Endothelial cell of umbilical vein (primary cell): ENCODE measurements around the gene HERC6.
"Not testable (repeated sequence)": the region's sequence is repeated elsewhere in the genome, so short reads cannot be mapped to it uniquely, and the experiment has no call there.

Source experiments
- CTCF ChIP-seq, 2 donors: IDR thresholded peaks; 1 replicate in 1 of 2; 2 replicates in 1 of 2; pipeline ENCODE4 v1.5.1; 2011; ENCODE audit warnings: low read length in 2 of 2, mild to moderate bottlenecking in 2 of 2, moderate library complexity in 2 of 2, control low read depth in 1 of 2, inconsistent platforms in 1 of 2, low read depth in 1 of 2; ENCODE audit not compliant: insufficient read depth in 1 of 2; ENCODE audit errors: extremely low read depth in 1 of 2
- EZH2 ChIP-seq: IDR thresholded peaks from 2 replicates; pipeline ENCODE4 v1.6.1; 2012; ENCODE audit warnings: borderline replicate concordance, low read depth, mild to moderate bottlenecking, moderate library complexity, low read length, inconsistent platforms; ENCODE audit not compliant: severe bottlenecking
- MYC ChIP-seq: IDR thresholded peaks from one replicate; pipeline ENCODE4 v1.6.1; 2011; ENCODE audit warnings: mild to moderate bottlenecking, low read depth, low read length
- POLR2A ChIP-seq: IDR thresholded peaks from 2 replicates; pipeline ENCODE4 v1.6.1; 2012; ENCODE audit warnings: low read depth, mild to moderate bottlenecking, control low read depth, low read length
- POLR2AphosphoS5 ChIP-seq: IDR thresholded peaks from 2 replicates; pipeline ENCODE4 v1.6.1; 2012; ENCODE audit warnings: low read depth, mild to moderate bottlenecking, control low read depth, low read length, moderate library complexity; ENCODE audit not compliant: insufficient read depth

- TF ChIP-seq CTCF (IDR thresholded peaks at IDR 0.05; ENCODE audit: extremely low read depth in 1 of 2, insufficient read depth in 1 of 2, low read depth in 1 of 2, low read length in 2 of 2) = peak; percentile 46 to 56
- not testable (repeated sequence) for TF ChIP-seq POLR2A, EZH2, POLR2AphosphoS5, MYC
These were observed 9.4 kb upstream of the HERC6 start for GRCh38 chr4:88369180-88369812.
